ENCODE measurements around the gene GLB1L2. TPM values are rescaled to one million over a fixed set of nuclear protein-coding genes. Genes with fewer than 3 reads are reported as not detected.

GLB1L2 gene
- total RNA-seq, 1 donor from 2014 or later: 0.30 TPM

- Histone ChIP-seq H3K9me3 (replicated peaks) (no peaks in the 10 kb centered on the region), H3K4me3 (no peak overlapping the region), H3K36me3 (no peaks in the 10 kb centered on the region), H3K27ac (replicated peaks) (no peak overlapping the region), H3K4me1 (no peaks in the 10 kb centered on the region), H3K27me3 (ENCODE audit: low read depth) (peaks cover 86% of the 10 kb centered on the region)
- TF ChIP-seq, protein P1, sequence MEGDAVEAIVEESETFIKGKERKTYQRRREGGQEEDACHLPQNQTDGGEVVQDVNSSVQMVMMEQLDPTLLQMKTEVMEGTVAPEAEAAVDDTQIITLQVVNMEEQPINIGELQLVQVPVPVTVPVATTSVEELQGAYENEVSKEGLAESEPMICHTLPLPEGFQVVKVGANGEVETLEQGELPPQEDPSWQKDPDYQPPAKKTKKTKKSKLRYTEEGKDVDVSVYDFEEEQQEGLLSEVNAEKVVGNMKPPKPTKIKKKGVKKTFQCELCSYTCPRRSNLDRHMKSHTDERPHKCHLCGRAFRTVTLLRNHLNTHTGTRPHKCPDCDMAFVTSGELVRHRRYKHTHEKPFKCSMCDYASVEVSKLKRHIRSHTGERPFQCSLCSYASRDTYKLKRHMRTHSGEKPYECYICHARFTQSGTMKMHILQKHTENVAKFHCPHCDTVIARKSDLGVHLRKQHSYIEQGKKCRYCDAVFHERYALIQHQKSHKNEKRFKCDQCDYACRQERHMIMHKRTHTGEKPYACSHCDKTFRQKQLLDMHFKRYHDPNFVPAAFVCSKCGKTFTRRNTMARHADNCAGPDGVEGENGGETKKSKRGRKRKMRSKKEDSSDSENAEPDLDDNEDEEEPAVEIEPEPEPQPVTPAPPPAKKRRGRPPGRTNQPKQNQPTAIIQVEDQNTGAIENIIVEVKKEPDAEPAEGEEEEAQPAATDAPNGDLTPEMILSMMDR (IDR thresholded peaks at IDR 0.05; ENCODE audit: borderline replicate concordance): no peak
- no peak for DNase-seq
- intact Hi-C loops (cut with micrococcal nuclease): no loop called here
Measured at GRCh38 chr11:134374891-134375550, 43.2 kb downstream of the GLB1L2 start.

- TF ChIP-seq, protein P1 (IDR thresholded peaks at IDR 0.05; ENCODE audit: borderline replicate concordance): no peak
- peak; percentile 4 for DNase-seq
- H3K4me1 ChIP-seq: no peaks in the 10 kb centered on the region
- no peak overlapping the region for H3K4me3 ChIP-seq
- H3K9me3 ChIP-seq (replicated peaks): no peaks in the 10 kb centered on the region
- H3K27ac ChIP-seq (replicated peaks): no peak overlapping the region
- no peaks in the 10 kb centered on the region for H3K36me3 ChIP-seq
- intact Hi-C loops (cut with micrococcal nuclease): no loop called here
- H3K27me3 ChIP-seq (ENCODE audit: low read depth): peaks cover 85% of the 10 kb centered on the region
Measured at GRCh38 chr11:134376150-134376921, 44.5 kb downstream of the GLB1L2 start.

- Histone ChIP-seq H3K4me3 (no peak overlapping the region), H3K36me3 (no peaks in the 10 kb centered on the region), H3K9me3 (replicated peaks) (no peaks in the 10 kb centered on the region), H3K4me1 (no peaks in the 10 kb centered on the region), H3K27ac (replicated peaks) (no peak overlapping the region), H3K27me3 (ENCODE audit: low read depth) (peaks cover 82% of the 10 kb centered on the region)
- intact Hi-C loops (cut with micrococcal nuclease): no loop called here
- peak; percentile 3 for DNase-seq
- TF ChIP-seq, protein P1 (IDR thresholded peaks at IDR 0.05; ENCODE audit: borderline replicate concordance): no peak
Measured at GRCh38 chr11:134377876-134378275, 46.1 kb downstream of the GLB1L2 start.

- no peak overlapping the region for H3K4me3 ChIP-seq
- no peaks in the 10 kb centered on the region for H3K4me1 ChIP-seq
- no peaks in the 10 kb centered on the region for H3K36me3 ChIP-seq
- H3K27ac ChIP-seq (replicated peaks): no peak overlapping the region
- intact Hi-C loops (cut with micrococcal nuclease): no loop called here
- H3K9me3 ChIP-seq (replicated peaks): no peaks in the 10 kb centered on the region
- H3K27me3 ChIP-seq (ENCODE audit: low read depth): peaks cover 87% of the 10 kb centered on the region
- no peak for DNase-seq
- TF ChIP-seq, protein P1 (IDR thresholded peaks at IDR 0.05; ENCODE audit: borderline replicate concordance): no peak
Measured at GRCh38 chr11:134379241-134379640, 47.5 kb downstream of the GLB1L2 start.

GRCh38 chr11:134380229-134380628 is 48.4 kb downstream of the GLB1L2 start:
- Histone ChIP-seq H3K9me3 (replicated peaks) (no peaks in the 10 kb centered on the region), H3K4me3 (no peak overlapping the region), H3K27ac (replicated peaks) (no peak overlapping the region), H3K27me3 (ENCODE audit: low read depth) (peaks cover 86% of the 10 kb centered on the region), H3K36me3 (no peaks in the 10 kb centered on the region), H3K4me1 (no peaks in the 10 kb centered on the region)
- no peak for DNase-seq
- TF ChIP-seq, protein P1 (IDR thresholded peaks at IDR 0.05; ENCODE audit: borderline replicate concordance): no peak
- intact Hi-C loops (cut with micrococcal nuclease): no loop called here

Data from left ventricle myocardium inferior (tissue), 1 donor.